T follicular helper cell (primary cell): ENCODE data around the gene STBD1.
"Not testable (repeated sequence)": the region's sequence is repeated elsewhere in the genome, so short reads cannot be mapped to it uniquely, and the experiment has no call there.

Experiments used
- DNase-seq: peaks from one replicate; pipeline ENCODE4 v3.0.0-alpha.2; 2020; ENCODE audit warnings: low read depth

Gene STBD1

GRCh38 chr4:76283900-76284299 is 22.6 kb upstream of the STBD1 start:
- no peak for DNase-seq

- not testable (repeated sequence) for DNase-seq
These were observed 18.7 kb upstream of the STBD1 start for GRCh38 chr4:76287811-76288210.

DNA sequence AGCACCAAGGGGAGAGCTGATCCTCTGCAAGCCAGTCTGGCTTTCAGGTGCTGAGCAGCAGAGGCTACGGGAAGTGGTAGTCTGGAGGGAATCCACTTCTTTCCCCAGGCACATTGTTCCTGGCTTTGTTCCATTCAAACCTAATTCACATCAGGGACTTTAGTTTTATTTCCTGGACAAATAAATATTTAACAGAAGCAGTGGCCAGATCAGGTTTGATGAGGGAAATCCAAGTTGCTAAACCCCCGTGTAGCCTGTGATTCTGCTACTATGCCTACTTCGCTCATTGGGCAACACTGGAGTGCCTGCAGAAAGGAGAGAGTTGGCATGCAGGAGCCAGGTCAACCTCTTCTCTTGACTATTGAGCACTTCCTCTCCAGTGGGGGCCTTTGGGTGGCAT is 13.8 kb upstream of the STBD1 start:
- DNase-seq, result no peak

DNA sequence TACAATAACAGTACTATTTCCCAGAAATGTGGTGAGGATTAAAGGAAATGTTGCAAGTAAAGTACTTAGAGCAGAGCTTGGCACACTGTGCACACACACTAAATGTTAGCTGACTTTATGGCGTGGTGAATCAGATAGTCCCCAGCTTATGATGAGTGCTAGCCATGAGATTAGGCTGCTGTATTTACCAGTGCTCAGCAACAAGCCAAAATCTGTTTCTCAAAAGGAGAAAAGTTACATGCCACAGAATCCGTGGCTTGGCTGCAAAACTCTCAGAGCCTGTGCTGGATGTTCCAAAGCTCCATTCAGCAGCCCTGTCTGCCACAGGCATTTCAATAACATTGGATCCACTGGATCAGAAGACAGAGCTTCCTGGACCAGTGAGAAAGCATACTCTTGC is 12.8 kb upstream of the STBD1 start:
- no peak for DNase-seq

- DNase-seq, result no peak
These were observed 10.2 kb upstream of the STBD1 start for GRCh38 chr4:76296286-76296820.

DNA sequence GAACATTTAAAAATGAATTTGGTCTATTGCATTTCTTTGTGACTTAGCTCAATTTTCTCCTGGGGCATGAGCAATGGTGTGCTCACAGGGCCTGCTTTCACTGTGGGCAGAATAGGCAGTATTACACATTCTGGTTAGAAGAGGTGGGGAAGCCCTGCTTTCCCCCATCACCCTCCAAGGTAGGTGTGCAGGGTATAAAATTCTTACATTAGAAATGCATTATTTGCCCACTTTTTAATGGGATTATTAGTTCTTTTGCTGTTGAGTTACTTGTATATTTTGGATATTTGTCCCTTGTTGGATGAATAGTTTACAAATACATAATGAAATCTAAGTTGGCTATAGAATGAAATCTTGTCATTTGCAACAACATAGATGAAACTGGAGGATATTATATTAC is 8.3 kb upstream of the STBD1 start:
- no peak for DNase-seq

DNA sequence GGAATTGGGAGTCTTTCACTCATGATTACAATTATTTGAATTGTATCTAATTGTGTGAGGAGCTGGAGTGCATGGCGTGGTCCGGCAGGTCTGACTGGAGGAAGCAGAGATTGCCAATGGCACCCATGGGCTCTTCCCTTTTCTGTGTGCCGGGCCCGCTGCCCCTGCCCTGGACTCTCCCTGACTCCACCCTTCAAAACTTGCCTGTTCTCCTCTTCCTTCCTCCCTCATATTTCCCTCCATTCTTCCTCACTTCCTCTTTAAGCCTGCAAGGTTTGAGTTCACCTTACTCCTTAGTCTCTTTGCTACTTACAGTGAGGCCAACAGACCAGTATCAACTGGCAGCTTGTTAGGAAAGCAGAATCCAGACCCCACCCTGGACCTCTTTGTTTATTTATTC is 6.5 kb upstream of the STBD1 start:
- DNase-seq, result no peak

DNA sequence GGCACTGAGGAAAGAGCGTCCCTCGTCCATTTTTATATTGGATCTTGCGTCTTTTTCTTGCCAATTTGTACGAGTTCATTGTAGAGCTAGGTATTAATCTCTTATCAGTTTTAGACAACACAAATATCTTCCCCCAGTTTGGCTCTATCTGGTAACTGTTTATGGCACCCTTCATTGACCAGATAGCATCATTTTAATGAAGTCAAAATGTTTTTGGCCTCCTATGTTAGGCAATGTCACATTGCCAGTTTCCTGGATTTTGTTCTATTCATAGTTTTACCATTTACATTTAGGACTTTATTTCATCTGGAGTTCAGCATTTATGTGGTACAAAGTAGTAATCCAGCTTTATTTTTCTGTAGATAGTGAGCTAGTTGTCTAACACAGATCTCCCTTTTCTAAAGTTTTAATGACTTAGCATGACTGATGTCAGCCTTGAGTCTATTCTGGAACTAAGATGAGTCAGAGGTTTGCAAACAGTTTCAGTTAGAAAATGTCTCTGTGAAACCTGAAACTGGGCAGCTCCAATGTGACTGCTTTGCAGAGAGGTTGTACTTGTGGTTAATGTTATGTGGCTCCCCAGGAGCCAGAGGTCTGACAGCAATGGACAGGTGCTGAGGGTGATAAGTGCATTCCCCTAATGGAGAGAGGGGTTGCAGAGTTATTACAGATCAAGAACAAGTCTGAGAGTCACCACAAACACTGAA is 5.3 kb upstream of the STBD1 start:
- DNase-seq, result no peak

- no peak for DNase-seq
These were observed 4.8 kb upstream of the STBD1 start for GRCh38 chr4:76301775-76302162.

DNA sequence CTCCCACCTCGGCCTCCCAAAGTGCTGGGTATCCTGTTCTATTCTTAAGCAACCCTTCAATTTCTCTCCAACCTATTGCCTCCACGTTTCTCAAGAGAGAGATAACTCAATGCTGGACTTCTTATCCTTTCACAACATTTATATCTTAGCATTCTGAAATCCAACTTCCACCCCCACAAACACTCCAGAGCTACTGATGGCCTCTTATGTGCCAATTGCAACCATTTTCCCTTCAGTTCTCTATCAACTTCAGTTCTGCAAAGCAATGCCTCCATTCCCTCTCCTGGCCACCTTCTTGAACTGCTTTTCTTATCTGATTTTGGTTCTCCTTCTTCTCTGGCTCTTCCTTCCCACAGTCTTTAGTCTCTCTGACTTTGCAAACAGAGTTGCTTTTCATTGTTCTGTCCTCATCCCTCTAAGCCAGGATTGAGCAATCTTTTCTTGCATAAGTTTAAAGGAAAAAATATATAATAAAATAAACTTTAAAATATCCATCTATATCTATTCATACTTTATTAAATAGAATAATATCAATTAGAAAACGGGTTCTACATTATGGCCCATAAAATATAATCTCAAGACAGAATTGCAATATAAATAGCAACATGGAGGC is 3.6 kb upstream of the STBD1 start:
- no peak for DNase-seq

- no peak for DNase-seq
These were observed 1.4 kb upstream of the STBD1 start for GRCh38 chr4:76305033-76305687.

- no peak for DNase-seq
These were observed 538 bp downstream of the STBD1 start for GRCh38 chr4:76306882-76307659.

DNA sequence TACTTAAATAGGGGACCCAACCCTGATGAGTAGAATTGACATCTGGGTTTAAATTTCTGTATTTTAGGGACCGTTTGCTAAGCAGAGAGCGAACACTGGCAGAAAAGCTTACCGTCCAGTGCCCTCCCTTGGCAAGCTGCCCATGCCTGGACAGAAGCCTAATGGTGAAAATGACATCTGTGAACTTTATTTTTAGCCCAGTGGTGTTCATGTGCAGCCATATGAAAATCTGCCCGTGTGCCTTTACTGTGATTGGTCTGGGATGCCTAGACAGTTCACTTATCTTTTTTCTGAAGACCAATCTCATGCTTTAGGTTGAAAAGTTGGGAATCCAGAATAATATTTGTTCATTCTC is 1.1 kb downstream of the STBD1 start:
- DNase-seq, result no peak

- DNase-seq, result no peak
These were observed 2.0 kb downstream of the STBD1 start for GRCh38 chr4:76308548-76308947.

GRCh38 chr4:76309939-76310550 is 3.5 kb downstream of the STBD1 start:
- DNase-seq, result no peak

DNA sequence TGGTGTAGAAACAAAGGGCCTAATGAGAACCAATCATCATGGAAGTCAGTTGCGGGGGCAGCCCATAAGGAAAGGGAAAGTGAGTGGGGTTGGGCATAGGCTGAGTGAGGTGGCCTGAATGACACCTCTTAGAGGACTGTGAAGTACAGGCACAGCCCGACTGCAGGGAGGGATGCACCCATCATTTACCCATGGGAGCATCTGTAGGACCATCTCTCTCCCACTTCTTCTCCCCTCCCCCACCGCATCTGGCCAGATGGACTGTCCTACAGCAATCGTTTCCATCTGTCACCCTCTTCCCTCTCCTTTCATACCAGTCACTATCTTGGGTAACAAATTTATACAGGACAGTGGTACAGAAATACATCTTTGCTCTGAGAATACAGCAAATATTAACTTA is 4.2 kb downstream of the STBD1 start:
- no peak for DNase-seq

DNA sequence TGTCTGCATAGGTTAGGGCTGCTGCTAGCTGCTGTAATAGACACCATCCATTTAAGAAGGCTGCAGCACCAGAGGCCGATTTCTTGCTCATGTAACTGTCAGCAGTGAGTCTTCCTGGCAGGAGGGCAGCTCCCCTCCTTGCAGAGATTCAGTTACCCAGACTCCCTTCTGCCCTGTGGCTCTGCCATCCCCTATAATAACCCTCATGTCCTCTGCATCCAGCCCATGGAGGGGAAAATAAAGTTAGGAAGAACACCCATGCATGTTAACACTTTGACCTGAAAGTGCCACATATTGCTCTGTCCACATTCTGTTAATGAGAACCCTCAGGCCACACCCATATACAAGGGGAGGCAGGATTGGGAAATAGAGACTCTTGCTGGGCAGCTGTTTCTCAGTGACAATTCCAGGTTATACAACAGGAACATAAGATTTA is 5.4 kb downstream of the STBD1 start:
- no peak for DNase-seq

DNA sequence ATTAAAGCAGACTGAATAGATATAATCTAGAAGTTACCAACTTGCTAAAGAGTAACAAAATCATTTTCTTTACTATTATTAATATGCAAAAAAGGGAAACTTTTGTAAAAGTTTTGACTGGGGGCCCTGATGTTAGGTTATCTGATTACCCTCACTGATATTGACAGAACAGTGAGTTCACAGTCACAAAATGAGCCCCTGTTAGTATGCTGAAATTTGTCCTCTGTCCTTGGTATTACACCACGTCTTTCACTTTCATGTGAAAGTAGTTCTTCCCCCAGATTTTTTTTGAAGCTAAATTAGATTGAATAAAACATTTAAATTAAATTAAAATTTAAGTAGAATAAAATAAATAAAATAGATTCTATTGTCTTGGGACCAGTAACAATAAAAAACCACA is 5.9 kb downstream of the STBD1 start:
- DNase-seq, result no peak

- DNase-seq, result no peak
These were observed 7.0 kb downstream of the STBD1 start for GRCh38 chr4:76313547-76313946.

DNA sequence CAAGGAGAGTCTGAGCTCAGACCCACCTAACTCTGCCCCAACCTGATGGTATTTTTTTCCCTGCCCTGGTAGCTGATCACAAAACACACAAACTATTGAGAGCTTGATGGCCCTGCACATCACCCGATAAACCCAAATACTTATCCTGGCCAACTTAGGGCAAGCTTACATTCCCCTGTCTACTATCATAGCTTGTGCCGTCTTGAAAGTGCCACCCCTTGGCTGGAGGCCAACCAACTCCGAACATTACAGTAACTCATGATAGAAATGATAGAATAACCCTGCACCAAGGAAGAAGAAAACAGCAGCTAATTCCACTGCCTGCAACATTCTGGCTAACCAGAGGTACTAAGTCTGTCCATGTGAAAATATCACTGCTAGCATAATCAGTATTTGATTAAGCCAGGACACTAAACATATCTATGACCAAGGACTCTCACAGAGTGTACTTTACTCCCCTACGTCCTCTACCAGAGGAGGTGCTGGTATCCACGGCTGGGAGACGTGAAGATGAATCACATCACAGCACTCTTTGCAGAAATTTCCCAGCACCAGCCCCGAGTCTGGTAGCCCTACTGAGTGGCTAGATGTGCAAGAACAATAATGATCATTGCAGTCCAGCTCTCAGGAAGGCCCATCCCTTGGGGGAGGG is 8.9 kb downstream of the STBD1 start:
- no peak for DNase-seq

DNA sequence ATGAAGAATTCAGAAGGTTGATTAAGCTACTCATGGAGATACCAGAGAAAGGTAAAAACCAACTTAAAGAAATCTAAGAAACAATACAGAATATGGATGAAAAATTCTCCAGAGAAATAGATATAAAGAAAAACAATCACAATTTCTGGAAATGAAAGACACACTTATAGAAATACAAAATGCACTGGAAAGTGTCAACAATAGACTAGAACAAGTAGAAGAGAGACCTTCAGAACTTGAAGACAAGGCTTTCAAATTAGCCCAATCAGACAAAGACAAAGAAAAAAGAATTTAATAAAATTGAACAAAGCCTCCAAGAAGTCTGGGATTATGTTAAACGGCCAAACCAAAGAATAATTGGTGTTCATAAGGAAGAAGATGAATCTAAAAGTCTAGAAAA is 9.6 kb downstream of the STBD1 start:
- DNase-seq, result no peak

DNA sequence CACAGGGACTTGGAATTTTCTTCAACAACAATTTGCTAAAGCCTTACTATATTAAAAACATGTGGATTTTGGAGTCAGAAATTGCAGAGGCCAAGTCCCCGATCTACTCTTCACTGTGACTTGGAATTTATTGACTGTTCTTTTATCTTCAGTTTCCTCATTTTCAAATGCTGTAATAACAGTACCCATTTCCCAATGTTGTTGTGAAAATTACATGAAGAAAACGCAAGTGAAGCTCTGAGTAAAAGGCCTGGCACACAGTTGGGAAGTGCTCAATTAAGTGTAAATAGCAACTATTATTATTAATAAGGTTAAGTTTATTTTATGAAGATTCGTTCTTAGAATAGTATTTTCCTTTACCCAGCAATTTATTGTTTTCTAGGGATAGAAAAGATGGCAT is 15.7 kb downstream of the STBD1 start:
- no peak for DNase-seq
